ENCODE data around the gene TAS2R8. TPM values are rescaled to one million over a fixed set of nuclear protein-coding genes. Genes with fewer than 3 reads are reported as not detected.
"Not testable (repeated sequence)": the region's sequence is repeated elsewhere in the genome, so short reads cannot be mapped to it uniquely, and the experiment has no call there.

Gene TAS2R8
- total and polyA plus RNA-seq, 9 donors: 0.04 TPM; not detected in 8

- WGBS (ENCODE audit: insufficient coverage): 100% methylated on average over 1 of the region's 3 CpGs
These were observed 17.9 kb upstream of the TAS2R8 start for GRCh38 chr12:10824957-10825356.

GRCh38 chr12:10811883-10812536 is 4.9 kb upstream of the TAS2R8 start:
- Histone ChIP-seq H3K27ac (ENCODE audit: low read length) (no peak overlapping the region), H3K4me3 (ENCODE audit: low read length) (no peak overlapping the region), H3K36me3 (ENCODE audit: control insufficient read depth, insufficient read depth, low read length) (no peaks in the 10 kb centered on the region), H3K27me3 (ENCODE audit: control insufficient read depth, insufficient read depth, low read length) (no peaks in the 10 kb centered on the region), H3K9me3 (replicated peaks; ENCODE audit: control insufficient read depth, low read depth, low read length) (no peaks in the 10 kb centered on the region), H3K4me1 (ENCODE audit: control insufficient read depth, insufficient read depth, low read length) (no peaks in the 10 kb centered on the region)
- WGBS (ENCODE audit: insufficient coverage): no CpG with 5 or more reads among the region's 3 CpGs
- no peak for DNase-seq

More at GRCh38 chr12:10824957-10825356, 17.9 kb upstream of the TAS2R8 start:
- Histone ChIP-seq H3K36me3 (ENCODE audit: control insufficient read depth, insufficient read depth, low read length) (no peaks in the 10 kb centered on the region), H3K4me1 (ENCODE audit: control insufficient read depth, insufficient read depth, low read length) (no peaks in the 10 kb centered on the region), H3K4me3 (ENCODE audit: low read length) (no peak overlapping the region), H3K27me3 (ENCODE audit: control insufficient read depth, insufficient read depth, low read length) (no peaks in the 10 kb centered on the region), H3K9me3 (replicated peaks; ENCODE audit: control insufficient read depth, low read depth, low read length) (no peaks in the 10 kb centered on the region), H3K27ac (ENCODE audit: low read length) (no peak overlapping the region)
- DNase-seq: no peak

- no peaks in the 10 kb centered on the region for H3K36me3 ChIP-seq (ENCODE audit: control insufficient read depth, insufficient read depth, low read length)
- H3K9me3 ChIP-seq (replicated peaks; ENCODE audit: control insufficient read depth, low read depth, low read length): no peaks in the 10 kb centered on the region
- no peak within 1 kb of the TSS for H3K4me3 ChIP-seq (ENCODE audit: low read length)
- no peak within 1 kb of the TSS for H3K27ac ChIP-seq (ENCODE audit: low read length)
- no peak for DNase-seq
- no peaks in the 10 kb centered on the region for H3K4me1 ChIP-seq (ENCODE audit: control insufficient read depth, insufficient read depth, low read length)
- H3K27me3 ChIP-seq (ENCODE audit: control insufficient read depth, insufficient read depth, low read length): no peaks in the 10 kb centered on the region
These were observed 3.0 kb upstream of the TAS2R8 start, which contains the start of gene TAS2R9 for GRCh38 chr12:10810068-10810467. Gene TAS2R9 (minus strand): TSS chr12:10810168. CDS start chr12:10810075, 93 bp downstream.

- Histone ChIP-seq H3K27me3 (ENCODE audit: control insufficient read depth, insufficient read depth, low read length) (no peaks in the 10 kb centered on the region), H3K4me1 (ENCODE audit: control insufficient read depth, insufficient read depth, low read length) (no peaks in the 10 kb centered on the region), H3K36me3 (ENCODE audit: control insufficient read depth, insufficient read depth, low read length) (no peaks in the 10 kb centered on the region), H3K9me3 (replicated peaks; ENCODE audit: control insufficient read depth, low read depth, low read length) (no peaks in the 10 kb centered on the region), H3K4me3 (ENCODE audit: low read length) (no peak within 1 kb of the TSS), H3K27ac (ENCODE audit: low read length) (no peak within 1 kb of the TSS)
- DNase-seq: no peak
- WGBS (ENCODE audit: insufficient coverage): no CpG with 5 or more reads among the region's 4 CpGs
These were observed 4.5 kb downstream of the TAS2R8 start, which contains the start of gene TAS2R7 for GRCh38 chr12:10802587-10802986. Gene TAS2R7 (minus strand): TSS chr12:10802627. CDS start chr12:10802570, 57 bp downstream.

DNA sequence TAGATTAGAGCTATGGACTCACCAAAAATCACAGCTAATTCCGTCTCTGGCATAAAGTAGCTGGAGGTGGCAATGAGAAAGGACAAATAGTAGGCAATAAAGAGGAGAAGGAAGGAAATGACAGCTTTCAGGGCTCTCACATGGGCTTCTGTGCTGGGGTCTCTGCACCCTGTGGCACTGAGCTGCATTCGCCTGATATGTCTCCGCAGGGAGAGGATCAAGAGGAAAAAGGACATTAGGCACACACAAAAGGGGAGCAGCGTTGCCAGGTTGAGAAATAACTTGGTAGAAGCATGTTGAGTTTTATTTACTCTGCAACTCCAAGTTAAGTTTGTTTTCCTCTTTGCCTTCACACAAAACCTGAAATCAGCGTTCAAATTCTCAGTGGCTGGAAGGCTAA is 5.3 kb downstream of the TAS2R8 start:
- WGBS (ENCODE audit: insufficient coverage): 60% methylated on average over 2 of the region's 5 CpGs
- Histone ChIP-seq H3K4me3 (ENCODE audit: low read length) (no peak overlapping the region), H3K36me3 (ENCODE audit: control insufficient read depth, insufficient read depth, low read length) (no peaks in the 10 kb centered on the region), H3K9me3 (replicated peaks; ENCODE audit: control insufficient read depth, low read depth, low read length) (no peaks in the 10 kb centered on the region), H3K27me3 (ENCODE audit: control insufficient read depth, insufficient read depth, low read length) (no peaks in the 10 kb centered on the region), H3K4me1 (ENCODE audit: control insufficient read depth, insufficient read depth, low read length) (no peaks in the 10 kb centered on the region), H3K27ac (ENCODE audit: low read length) (no peak overlapping the region)
- DNase-seq: no peak

GRCh38 chr12:10794222-10794621 is 12.9 kb downstream of the TAS2R8 start:
- Histone ChIP-seq H3K27ac (ENCODE audit: low read length) (no peak overlapping the region), H3K36me3 (ENCODE audit: control insufficient read depth, insufficient read depth, low read length) (no peaks in the 10 kb centered on the region), H3K9me3 (replicated peaks; ENCODE audit: control insufficient read depth, low read depth, low read length) (no peaks in the 10 kb centered on the region), H3K4me1 (ENCODE audit: control insufficient read depth, insufficient read depth, low read length) (no peaks in the 10 kb centered on the region), H3K4me3 (ENCODE audit: low read length) (no peak overlapping the region), H3K27me3 (ENCODE audit: control insufficient read depth, insufficient read depth, low read length) (no peaks in the 10 kb centered on the region)
- DNase-seq: no peak
- WGBS (ENCODE audit: insufficient coverage): no CpG with 5 or more reads among the region's 2 CpGs

DNA sequence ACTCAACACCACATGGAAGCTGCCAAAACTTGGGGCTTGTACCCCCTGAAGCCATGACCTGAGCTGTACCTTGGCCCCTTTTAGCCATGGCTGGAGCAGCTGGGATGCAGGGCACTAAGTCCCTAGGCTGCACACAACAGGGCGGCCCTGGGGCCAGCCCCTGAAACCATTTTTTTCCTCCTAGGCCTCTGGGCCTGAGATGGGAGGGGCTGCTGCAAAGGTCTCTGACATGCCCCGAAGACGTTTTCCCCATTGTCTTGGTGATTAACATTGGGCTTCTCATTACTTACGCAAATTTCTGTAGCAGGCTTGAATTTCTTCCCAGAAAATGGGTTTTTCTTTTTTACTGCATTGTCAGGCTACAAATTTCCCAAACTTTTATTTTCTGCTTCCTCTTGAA is 15.3 kb downstream of the TAS2R8 start:
- not testable (repeated sequence) for H3K27me3 ChIP-seq (ENCODE audit: control insufficient read depth, insufficient read depth, low read length); H3K9me3 ChIP-seq (replicated peaks; ENCODE audit: control insufficient read depth, low read depth, low read length); H3K4me3 ChIP-seq (ENCODE audit: low read length); DNase-seq; H3K36me3 ChIP-seq (ENCODE audit: control insufficient read depth, insufficient read depth, low read length); H3K27ac ChIP-seq (ENCODE audit: low read length); H3K4me1 ChIP-seq (ENCODE audit: control insufficient read depth, insufficient read depth, low read length)
- WGBS (ENCODE audit: insufficient coverage): 76% methylated on average over 4 of the region's 4 CpGs

DNA sequence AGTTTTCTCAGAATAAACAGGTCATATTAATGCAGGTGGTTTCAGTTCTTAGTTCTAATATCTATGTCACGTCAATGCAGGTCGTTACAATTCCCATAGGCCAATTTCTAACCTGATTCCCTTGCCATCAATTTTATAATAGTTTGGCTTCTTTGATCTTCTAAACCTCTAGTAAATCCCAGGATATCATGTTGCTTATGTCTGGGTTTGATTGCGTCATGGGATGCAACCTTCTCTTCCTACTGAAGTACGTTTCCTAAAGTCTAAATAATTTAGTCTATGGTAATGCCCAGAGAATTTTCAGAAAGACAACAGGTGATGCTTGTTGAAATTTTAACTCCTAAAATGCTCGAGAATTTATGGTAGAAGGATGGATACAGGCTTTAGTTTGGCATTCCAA is 23.8 kb downstream of the TAS2R8 start:
- DNase-seq: no peak
- Histone ChIP-seq H3K27me3 (ENCODE audit: control insufficient read depth, insufficient read depth, low read length) (no peaks in the 10 kb centered on the region), H3K27ac (ENCODE audit: low read length) (no peak overlapping the region), H3K36me3 (ENCODE audit: control insufficient read depth, insufficient read depth, low read length) (no peaks in the 10 kb centered on the region), H3K4me3 (ENCODE audit: low read length) (no peak overlapping the region), H3K9me3 (replicated peaks; ENCODE audit: control insufficient read depth, low read depth, low read length) (no peaks in the 10 kb centered on the region), H3K4me1 (ENCODE audit: control insufficient read depth, insufficient read depth, low read length) (no peaks in the 10 kb centered on the region)
- WGBS (ENCODE audit: insufficient coverage): no CpG with 5 or more reads among the region's 5 CpGs

DNA sequence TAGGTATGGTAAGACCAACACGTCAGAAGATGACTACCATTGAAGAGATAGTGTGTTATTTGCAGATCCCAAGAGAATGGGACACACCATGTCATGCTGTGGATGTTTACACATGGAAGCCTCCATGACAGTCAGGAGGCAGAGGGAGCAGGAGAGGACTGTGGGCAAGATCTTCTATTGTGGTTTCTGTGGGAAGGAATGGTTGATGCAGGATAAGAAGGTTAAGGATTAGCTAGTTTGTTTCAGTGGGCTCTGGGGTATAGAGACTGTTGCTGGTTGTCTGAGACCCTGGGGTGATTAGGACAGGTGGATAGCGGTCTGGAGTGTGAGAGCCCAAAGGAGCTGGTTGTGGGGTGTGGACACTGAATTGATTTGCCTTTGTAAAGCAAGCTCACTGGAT is 28.0 kb downstream of the TAS2R8 start:
- no peak overlapping the region for H3K4me3 ChIP-seq (ENCODE audit: low read length)
- WGBS (ENCODE audit: insufficient coverage): 78% methylated on average over 1 of the region's 2 CpGs
- H3K27me3 ChIP-seq (ENCODE audit: control insufficient read depth, insufficient read depth, low read length): no peaks in the 10 kb centered on the region
- DNase-seq: no peak
- no peaks in the 10 kb centered on the region for H3K9me3 ChIP-seq (replicated peaks; ENCODE audit: control insufficient read depth, low read depth, low read length)
- no peak overlapping the region for H3K27ac ChIP-seq (ENCODE audit: low read length)
- no peaks in the 10 kb centered on the region for H3K36me3 ChIP-seq (ENCODE audit: control insufficient read depth, insufficient read depth, low read length)
- no peaks in the 10 kb centered on the region for H3K4me1 ChIP-seq (ENCODE audit: control insufficient read depth, insufficient read depth, low read length)

- WGBS (ENCODE audit: insufficient coverage): no CpG with 5 or more reads among the region's 1 CpG
- peak; percentile 50 for DNase-seq
- Histone ChIP-seq H3K27me3 (ENCODE audit: control insufficient read depth, insufficient read depth, low read length) (no peaks in the 10 kb centered on the region), H3K9me3 (replicated peaks; ENCODE audit: control insufficient read depth, low read depth, low read length) (no peaks in the 10 kb centered on the region), H3K4me3 (ENCODE audit: low read length) (no peak overlapping the region), H3K4me1 (ENCODE audit: control insufficient read depth, insufficient read depth, low read length) (no peaks in the 10 kb centered on the region), H3K36me3 (ENCODE audit: control insufficient read depth, insufficient read depth, low read length) (no peaks in the 10 kb centered on the region), H3K27ac (ENCODE audit: low read length) (no peak overlapping the region)
These were observed 35.9 kb downstream of the TAS2R8 start for GRCh38 chr12:10771132-10771733.
